Neural progenitor cell (in vitro differentiated cells): Measurements from ENCODE around the gene CCND3. TPM values are rescaled to one million over a fixed set of nuclear protein-coding genes. Genes with fewer than 3 reads are reported as not detected.

Source experiments
- DNase-seq: peaks from one replicate; pipeline ENCODE4 v3.0.0-alpha.2; 2016; ENCODE audit warnings: low spot score
- H2AFZ ChIP-seq: fragments of 200-600 bp; sonication (generic); replicated peaks from 2 replicates; pipeline ENCODE4 v1.6.1; 2016; ENCODE audit warnings: antibody characterized with exemption
- H3F3A ChIP-seq: fragments of 200-600 bp; sonication (generic); 2 replicates; pipeline ENCODE4 v1.6.1; 2016; ENCODE audit warnings: antibody characterized with exemption, low read depth
- H3K27ac ChIP-seq: fragments of 200-600 bp; sonication (generic); 2 replicates; pipeline ENCODE4 v1.5.1; 2016; ENCODE audit warnings: mild to moderate bottlenecking
- H3K27me3 ChIP-seq: fragments of 200-600 bp; sonication (generic); 2 replicates; pipeline ENCODE4 v1.6.1; 2016; ENCODE audit warnings: mild to moderate bottlenecking, moderate library complexity
- H3K36me3 ChIP-seq: fragments of 200-600 bp; sonication (generic); 2 replicates; pipeline ENCODE4 v1.5.1; 2016
- H3K4me1 ChIP-seq: fragments of 200-600 bp; sonication (generic); 2 replicates; pipeline ENCODE4 v1.6.1; 2016; ENCODE audit warnings: mixed run types
- H3K4me2 ChIP-seq: fragments of 200-600 bp; sonication (generic); 2 replicates; pipeline ENCODE4 v1.6.1; 2016
- H3K4me3 ChIP-seq: fragments of 200-600 bp; sonication (generic); 2 replicates; pipeline ENCODE4 v1.5.1; 2016
- H3K79me2 ChIP-seq: fragments of 200-600 bp; sonication (generic); 2 replicates; pipeline ENCODE4 v1.6.1; 2016; ENCODE audit warnings: low read depth
- H3K9ac ChIP-seq: fragments of 200-600 bp; sonication (generic); 2 replicates; pipeline ENCODE4 v1.6.1; 2016
- H3K9me3 ChIP-seq: fragments of 200-600 bp; sonication (generic); 2 replicates; pipeline ENCODE4 v1.5.1; 2016; ENCODE audit warnings: low read depth
- H4K20me1 ChIP-seq: fragments of 200-600 bp; sonication (generic); 2 replicates; pipeline ENCODE4 v1.6.1; 2016; ENCODE audit warnings: low read depth
- H3K27ac Mint-ChIP-seq: 3 replicates; pipeline ENCODE4 v1.8.0; 2021; ENCODE audit warnings: mixed read lengths
- H3K27me3 Mint-ChIP-seq: 2 replicates; pipeline ENCODE4 v1.8.0; 2022; ENCODE audit warnings: low read depth, mild to moderate bottlenecking, inconsistent platforms, moderate library complexity, mixed read lengths; ENCODE audit not compliant: insufficient read depth
- H3K36me3 Mint-ChIP-seq: 3 replicates; pipeline ENCODE4 v1.8.0; 2021; ENCODE audit warnings: mixed read lengths
- H3K4me1 Mint-ChIP-seq: 3 replicates; pipeline ENCODE4 v1.8.0; 2021; ENCODE audit warnings: mixed read lengths
- H3K4me3 Mint-ChIP-seq: 3 replicates; pipeline ENCODE4 v1.8.0; 2021; ENCODE audit warnings: mild to moderate bottlenecking, moderate library complexity, mixed read lengths
- H3K9me3 Mint-ChIP-seq: 3 replicates; pipeline ENCODE4 v1.8.0; 2020; ENCODE audit warnings: mixed read lengths
- CTCF ChIP-seq: fragments of 200-600 bp; sonication (generic); IDR thresholded peaks from 2 replicates; pipeline ENCODE4 v1.5.1; 2017; ENCODE audit warnings: antibody characterized with exemption, mild to moderate bottlenecking
- EZH2 ChIP-seq: fragments of 200-600 bp; sonication (generic); IDR thresholded peaks from 2 replicates; pipeline ENCODE4 v1.6.1; 2017; ENCODE audit warnings: antibody characterized with exemption, mild to moderate bottlenecking, moderate library complexity
- EZH2phosphoT487 ChIP-seq: fragments of 200-600 bp; sonication (generic); IDR thresholded peaks from 2 replicates; pipeline ENCODE4 v1.6.1; 2017; ENCODE audit warnings: antibody characterized with exemption
- total RNA-seq: library from RNA; depleted of rRNA; stranded (reverse); fragments of >200 nt; gene quantifications from 2 replicates; pipeline ENCODE4 v1.2.3, GENCODE V29; 2015; ENCODE audit warnings: low replicate concordance

The CCND3 gene
- total RNA-seq = 7.6 and 16.2 TPM in 2 replicates

GRCh38 chr6:41941280-41942066 is at the start of gene CCND3:
TSS of gene CCND3 (minus strand) at chr6:41941808. CDS start at chr6:41941649, 159 bp downstream.
- Mint-ChIP-seq H3K27me3 (peaks cover 12% of the 10 kb centered on the region), H3K27ac (peak within 1 kb of the TSS; percentile 87), H3K4me3 (peak within 1 kb of the TSS; percentile 92), H3K9me3 (no peaks in the 10 kb centered on the region), H3K4me1 (peaks cover 28% of the 10 kb centered on the region), H3K36me3 (no peaks in the 10 kb centered on the region)
- peaks cover 27% of the 10 kb centered on the region for H3K4me1 ChIP-seq
- H3K27ac ChIP-seq = no peak within 1 kb of the TSS
- peak; percentile 94 for DNase-seq
- H3F3A ChIP-seq = peaks cover 38% of the 10 kb centered on the region
- H2AFZ ChIP-seq = peak within 1 kb of the TSS; percentile 31
- H3K36me3 ChIP-seq = no peaks in the 10 kb centered on the region
- peaks cover 9% of the 10 kb centered on the region for H3K27me3 ChIP-seq
- TF ChIP-seq EZH2 (no peak), EZH2phosphoT487 (peak; percentile 36)
- no peak within 1 kb of the TSS for H3K9ac ChIP-seq
- H3K9me3 ChIP-seq = no peaks in the 10 kb centered on the region
- peaks cover 17% of the 10 kb centered on the region for H4K20me1 ChIP-seq
- no peaks in the 10 kb centered on the region for H3K79me2 ChIP-seq
- H3K4me3 ChIP-seq = peak within 1 kb of the TSS; percentile 69
- H3K4me2 ChIP-seq = peak within 1 kb of the TSS; percentile 96

- no peak overlapping the region for H3K4me2 ChIP-seq
- H3K27me3 Mint-ChIP-seq = no peaks in the 10 kb centered on the region
- no peaks in the 10 kb centered on the region for H3K79me2 ChIP-seq
- H3K9me3 Mint-ChIP-seq = no peaks in the 10 kb centered on the region
- no peak overlapping the region for H3K9ac ChIP-seq
- no peaks in the 10 kb centered on the region for H3F3A ChIP-seq
- H3K36me3 Mint-ChIP-seq = no peaks in the 10 kb centered on the region
- no peaks in the 10 kb centered on the region for H3K27me3 ChIP-seq
- H3K4me3 Mint-ChIP-seq = no peak overlapping the region
- H3K36me3 ChIP-seq = no peaks in the 10 kb centered on the region
- no peak overlapping the region for H3K4me3 ChIP-seq
- no peak overlapping the region for H2AFZ ChIP-seq
- no peaks in the 10 kb centered on the region for H3K4me1 Mint-ChIP-seq
- TF ChIP-seq EZH2 (no peak), EZH2phosphoT487 (no peak), CTCF (no peak)
- no peak overlapping the region for H3K27ac ChIP-seq
- no peaks in the 10 kb centered on the region for H3K9me3 ChIP-seq
- no peak overlapping the region for H3K27ac Mint-ChIP-seq
- no peaks in the 10 kb centered on the region for H3K4me1 ChIP-seq
- no peak for DNase-seq
- no peaks in the 10 kb centered on the region for H4K20me1 ChIP-seq
These were observed 44.7 kb upstream of the CCND3 start for GRCh38 chr6:41986339-41986738.

GRCh38 chr6:41984623-41985022 is 43.0 kb upstream of the CCND3 start:
- H2AFZ ChIP-seq = no peak overlapping the region
- Mint-ChIP-seq H3K27me3 (no peaks in the 10 kb centered on the region), H3K9me3 (no peaks in the 10 kb centered on the region), H3K27ac (no peak overlapping the region), H3K36me3 (no peaks in the 10 kb centered on the region), H3K4me1 (no peaks in the 10 kb centered on the region), H3K4me3 (no peak overlapping the region)
- no peak overlapping the region for H3K9ac ChIP-seq
- no peaks in the 10 kb centered on the region for H3K27me3 ChIP-seq
- H3K27ac ChIP-seq = no peak overlapping the region
- H3K36me3 ChIP-seq = no peaks in the 10 kb centered on the region
- H3K4me2 ChIP-seq = no peak overlapping the region
- no peaks in the 10 kb centered on the region for H4K20me1 ChIP-seq
- H3K4me3 ChIP-seq = no peak overlapping the region
- no peaks in the 10 kb centered on the region for H3F3A ChIP-seq
- no peaks in the 10 kb centered on the region for H3K9me3 ChIP-seq
- no peaks in the 10 kb centered on the region for H3K79me2 ChIP-seq
- TF ChIP-seq EZH2phosphoT487 (no peak), CTCF (no peak), EZH2 (no peak)
- H3K4me1 ChIP-seq = no peaks in the 10 kb centered on the region
- no peak for DNase-seq
